Stimulated activated CD8-positive, alpha-beta memory T cell treated with anti-CD3 and anti-CD28 coated beads, Interleukin-15, amount 100 ng/mL, for 1 hour (primary cell): ENCODE results near the gene LDLRAD3.

Experiments used
- DNase-seq: peaks from one replicate; pipeline ENCODE4 v3.0.0-alpha.2; 2020; ENCODE audit warnings: low read depth

LDLRAD3 gene

DNA sequence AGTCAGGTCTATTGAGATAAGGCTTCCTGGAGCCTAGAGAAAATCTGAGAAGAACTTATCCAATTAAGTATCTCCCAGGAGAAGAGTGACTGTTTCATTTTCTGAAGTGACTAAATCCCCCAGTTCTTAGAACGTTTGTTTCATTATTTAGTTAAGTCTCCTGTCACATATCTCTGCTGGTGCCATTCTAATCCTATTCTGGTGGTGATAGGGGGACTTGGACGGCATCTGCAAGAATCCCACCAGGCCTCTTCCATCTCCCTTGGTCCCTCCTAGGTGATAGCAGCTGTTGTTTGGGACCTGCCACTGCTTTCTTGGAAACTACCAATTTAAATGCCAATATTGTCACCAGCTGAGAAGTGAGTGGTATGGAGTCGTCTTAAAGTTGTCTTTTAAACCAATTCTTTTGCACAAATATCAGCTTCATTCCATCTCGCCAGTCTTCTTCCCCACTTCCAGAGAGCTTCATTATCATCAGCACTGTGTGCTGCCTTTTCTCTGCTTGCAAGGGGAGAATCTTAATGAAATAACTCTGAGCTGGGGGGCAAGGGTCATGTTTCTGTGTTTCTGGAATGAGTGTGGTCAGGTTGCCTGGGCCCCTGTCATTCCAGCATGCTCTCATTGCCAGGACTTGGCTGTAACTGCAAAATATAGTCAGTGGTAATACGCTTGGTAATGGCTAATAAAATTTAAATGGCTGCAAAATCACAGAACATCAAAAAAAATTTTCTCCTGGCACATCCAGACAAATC lies 104.8 kb downstream of the LDLRAD3 start:
- DNase-seq: no peak

DNA sequence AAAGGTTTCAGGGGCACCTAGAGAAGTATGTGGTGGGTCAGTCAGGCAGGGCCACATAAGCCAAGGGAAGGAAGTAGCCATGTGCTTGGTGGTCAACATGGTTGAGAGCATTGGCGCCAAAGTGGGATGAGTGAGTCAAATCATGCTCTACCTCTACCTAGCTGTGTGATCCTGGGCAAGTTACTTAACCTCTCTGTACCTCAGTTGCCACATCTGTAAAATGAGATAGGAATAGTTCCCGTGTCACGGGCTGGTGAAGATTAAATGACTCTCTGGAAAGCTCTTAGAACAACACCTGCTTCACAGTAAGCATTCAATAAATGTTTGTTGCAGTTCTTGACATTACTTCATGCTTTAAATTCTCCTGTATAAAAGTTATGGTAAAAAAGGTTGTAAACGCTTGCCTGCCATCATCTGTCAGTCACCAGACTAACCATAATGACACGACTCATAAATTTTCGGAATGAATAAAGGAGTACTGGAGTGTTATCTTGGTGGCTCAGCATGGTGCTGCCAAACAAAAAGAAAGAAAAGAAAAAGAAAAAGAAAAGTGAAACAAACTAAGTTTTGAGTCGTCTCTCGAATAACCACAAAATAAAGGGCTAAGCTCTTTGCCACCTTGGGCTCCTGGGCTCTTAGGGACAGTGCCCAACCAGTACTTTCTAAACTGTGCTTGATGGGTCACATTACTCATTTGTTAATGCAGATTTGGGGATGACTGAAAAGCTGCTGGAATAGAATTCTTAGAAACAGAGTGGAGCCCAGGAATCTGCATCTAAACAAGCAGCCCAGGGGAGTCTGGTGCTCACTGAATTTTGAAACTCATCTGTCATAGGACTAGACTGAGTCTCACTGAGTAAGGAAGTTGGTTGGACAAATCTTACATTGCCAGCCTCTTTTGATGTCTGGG lies 107.6 kb downstream of the LDLRAD3 start:
- DNase-seq: no peak

DNA sequence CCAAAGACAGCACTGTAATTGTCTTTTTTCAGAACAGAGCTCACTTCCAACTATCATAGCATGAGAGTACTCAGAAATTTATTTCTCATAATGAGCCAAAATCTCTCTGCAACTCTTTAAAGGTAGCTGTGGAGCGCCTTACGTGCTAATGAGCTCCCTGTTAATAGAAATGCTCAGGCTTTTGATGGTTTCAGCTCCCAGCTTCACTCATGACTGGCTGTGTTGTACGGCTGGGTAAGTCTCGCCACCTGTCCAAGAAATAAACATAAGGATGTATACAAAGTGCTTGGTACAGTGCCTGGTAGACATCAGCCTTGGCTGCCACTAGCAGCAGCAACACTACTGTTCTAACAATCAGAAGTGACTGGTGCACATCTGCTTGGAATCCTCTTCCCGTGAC lies 109.4 kb downstream of the LDLRAD3 start:
- DNase-seq: no peak

- no peak for DNase-seq
Measured at GRCh38 chr11:36053862-36054261, 110.0 kb downstream of the LDLRAD3 start.

GRCh38 chr11:36054628-36055027 lies 110.8 kb downstream of the LDLRAD3 start:
- DNase-seq: no peak

DNA sequence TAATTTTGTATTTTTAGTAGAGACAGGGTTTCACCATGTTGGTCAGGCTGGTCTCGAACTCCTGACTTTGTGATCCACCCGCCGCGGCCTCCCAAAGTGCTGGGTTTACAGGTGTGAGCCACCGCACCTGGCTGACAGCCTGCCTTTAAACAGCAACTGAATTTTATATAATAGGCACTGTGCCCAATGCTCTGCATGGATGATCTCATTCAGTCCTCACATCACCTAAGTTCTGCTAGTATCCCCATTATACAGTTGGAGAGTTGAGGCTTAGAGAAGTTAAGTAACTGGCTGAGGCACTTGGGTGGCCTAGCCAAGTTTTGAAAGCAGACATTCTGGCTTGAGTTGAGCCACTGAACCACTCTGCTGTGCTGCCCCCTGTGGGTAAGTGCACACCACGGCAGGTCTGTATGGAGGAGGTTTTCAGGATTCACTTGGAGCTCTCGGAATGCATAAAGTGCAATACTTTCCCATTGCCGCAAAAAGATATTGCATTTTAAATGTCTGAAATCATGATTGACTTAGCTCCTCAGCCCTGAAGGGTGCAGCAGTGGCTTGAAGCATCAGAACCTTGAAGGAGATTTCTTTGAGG lies 112.4 kb downstream of the LDLRAD3 start:
- no peak for DNase-seq

- DNase-seq: no peak
Measured at GRCh38 chr11:36057379-36058042, 113.6 kb downstream of the LDLRAD3 start.

GRCh38 chr11:36059660-36060059 lies 115.8 kb downstream of the LDLRAD3 start:
- DNase-seq: no peak

DNA sequence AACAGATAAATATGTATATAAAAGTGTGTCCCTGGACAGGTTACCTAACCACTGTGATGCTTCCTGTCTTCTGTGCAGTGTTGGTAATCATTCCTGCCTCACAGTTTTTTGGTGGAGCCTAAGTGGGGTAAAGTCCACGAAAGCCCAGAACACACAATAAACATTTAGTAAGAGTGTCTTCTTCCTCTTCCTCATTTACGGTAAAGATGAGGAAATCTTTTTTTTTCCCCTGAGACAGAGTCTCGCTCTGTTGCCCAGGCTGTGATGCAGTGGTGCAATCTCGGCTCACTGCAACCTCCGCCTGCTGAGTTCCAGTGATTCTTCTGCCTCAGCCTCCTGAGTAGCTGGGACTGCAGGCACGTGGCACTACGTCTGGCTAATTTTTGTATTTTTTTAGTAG lies 117.1 kb downstream of the LDLRAD3 start:
- DNase-seq: no peak

DNA sequence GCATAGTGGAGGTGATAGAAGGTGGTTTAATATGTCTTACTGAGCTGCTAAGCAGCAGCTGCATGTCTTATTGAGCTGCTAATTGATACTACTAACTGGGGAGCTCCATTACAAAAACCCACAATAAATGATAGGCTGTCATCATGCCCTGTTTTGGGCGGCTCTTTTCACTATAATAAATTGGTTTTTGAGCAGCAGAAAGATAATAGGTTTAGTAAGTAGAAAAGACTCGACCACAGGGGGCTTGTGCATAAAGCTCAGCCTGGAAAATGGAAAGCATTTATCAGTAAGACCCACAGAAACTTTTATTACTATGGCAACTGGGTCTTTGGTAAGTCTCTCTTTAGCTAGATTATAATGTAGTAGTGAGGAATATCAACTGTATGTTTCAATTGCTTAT lies 117.6 kb downstream of the LDLRAD3 start:
- no peak for DNase-seq

- no peak for DNase-seq
Measured at GRCh38 chr11:36062796-36063365, 119.0 kb downstream of the LDLRAD3 start.

GRCh38 chr11:36065436-36065835 lies 121.6 kb downstream of the LDLRAD3 start:
- DNase-seq: no peak

DNA sequence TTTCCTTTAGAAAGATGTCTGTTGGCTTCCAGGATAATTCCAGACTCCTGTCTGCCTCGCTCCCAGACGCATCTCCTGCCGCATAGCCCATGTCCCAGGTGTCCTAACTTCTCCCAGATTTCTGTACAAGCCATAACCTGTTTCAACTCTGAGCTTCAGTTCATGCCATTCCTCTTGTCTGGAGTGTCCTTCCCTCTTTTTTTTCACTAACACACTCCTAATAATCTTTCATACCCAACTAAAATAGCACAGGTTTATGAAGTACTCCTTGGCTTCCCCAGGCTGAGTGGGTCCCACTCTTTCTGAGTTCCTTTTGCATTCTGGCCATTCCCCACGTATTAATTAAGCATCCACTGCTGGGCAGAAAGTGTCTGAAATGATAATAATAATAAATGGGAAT lies 123.0 kb downstream of the LDLRAD3 start:
- DNase-seq: no peak

DNA sequence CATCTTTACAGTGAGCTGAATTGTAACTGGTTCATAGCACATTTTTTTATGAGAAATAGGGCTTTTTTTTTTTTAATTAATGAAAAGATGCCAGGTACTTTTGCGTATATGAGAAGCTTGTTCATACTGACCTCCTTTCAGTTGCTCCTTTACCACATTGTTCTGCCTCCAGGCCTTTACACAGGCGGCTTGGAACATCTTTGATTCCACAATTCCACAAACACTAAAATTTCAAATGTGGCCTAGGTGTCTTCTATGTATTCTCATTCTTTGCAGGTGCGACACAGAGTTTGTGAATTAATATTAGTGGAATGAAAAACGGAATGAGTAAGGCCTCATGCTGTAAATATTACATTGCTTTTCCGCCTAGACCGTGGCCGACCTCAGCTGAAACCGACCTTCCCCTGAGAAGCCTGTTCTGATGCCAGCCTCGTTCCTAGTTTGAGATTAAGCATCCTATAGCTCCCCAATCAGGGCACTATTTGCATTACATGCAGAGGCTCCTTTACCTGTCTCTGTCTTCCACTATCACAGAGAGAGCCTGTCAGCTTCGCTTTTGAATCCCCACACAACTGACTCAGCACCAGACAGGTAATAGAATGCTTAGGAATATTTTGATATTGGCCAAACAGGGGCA lies 125.8 kb downstream of the LDLRAD3 start:
- no peak for DNase-seq

GRCh38 chr11:36070213-36070953 lies 126.5 kb downstream of the LDLRAD3 start:
- DNase-seq: no peak

GRCh38 chr11:36070954-36071330 lies 127.1 kb downstream of the LDLRAD3 start:
- DNase-seq: no peak

DNA sequence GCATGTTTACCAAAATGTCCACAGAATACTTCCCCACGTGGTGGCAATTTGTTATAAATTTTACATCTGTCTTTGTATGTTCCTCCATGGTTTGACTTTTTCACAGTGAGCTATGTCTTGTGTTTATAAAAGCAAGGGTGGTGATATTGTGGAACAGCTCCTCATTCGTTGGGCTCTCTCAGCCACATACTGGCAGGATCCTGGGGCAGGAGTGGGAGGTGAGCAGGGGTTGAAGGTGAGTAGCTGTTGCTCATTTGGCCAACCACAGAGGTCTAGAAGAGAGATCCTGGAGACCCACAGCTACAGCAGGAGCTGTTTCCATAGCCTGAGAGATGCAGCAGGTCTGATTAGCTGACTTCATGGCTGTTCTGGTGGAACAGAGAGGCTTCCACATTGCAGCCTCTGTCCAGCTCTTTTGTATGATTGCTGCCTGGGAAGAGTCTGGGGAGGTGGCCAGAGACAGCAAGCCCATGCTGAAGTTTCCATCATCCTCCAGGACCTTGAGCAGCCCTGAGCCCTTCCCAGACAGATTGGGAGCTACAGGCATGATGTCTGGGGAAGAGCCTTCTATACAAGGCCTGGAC lies 128.1 kb downstream of the LDLRAD3 start:
- DNase-seq: no peak

DNA sequence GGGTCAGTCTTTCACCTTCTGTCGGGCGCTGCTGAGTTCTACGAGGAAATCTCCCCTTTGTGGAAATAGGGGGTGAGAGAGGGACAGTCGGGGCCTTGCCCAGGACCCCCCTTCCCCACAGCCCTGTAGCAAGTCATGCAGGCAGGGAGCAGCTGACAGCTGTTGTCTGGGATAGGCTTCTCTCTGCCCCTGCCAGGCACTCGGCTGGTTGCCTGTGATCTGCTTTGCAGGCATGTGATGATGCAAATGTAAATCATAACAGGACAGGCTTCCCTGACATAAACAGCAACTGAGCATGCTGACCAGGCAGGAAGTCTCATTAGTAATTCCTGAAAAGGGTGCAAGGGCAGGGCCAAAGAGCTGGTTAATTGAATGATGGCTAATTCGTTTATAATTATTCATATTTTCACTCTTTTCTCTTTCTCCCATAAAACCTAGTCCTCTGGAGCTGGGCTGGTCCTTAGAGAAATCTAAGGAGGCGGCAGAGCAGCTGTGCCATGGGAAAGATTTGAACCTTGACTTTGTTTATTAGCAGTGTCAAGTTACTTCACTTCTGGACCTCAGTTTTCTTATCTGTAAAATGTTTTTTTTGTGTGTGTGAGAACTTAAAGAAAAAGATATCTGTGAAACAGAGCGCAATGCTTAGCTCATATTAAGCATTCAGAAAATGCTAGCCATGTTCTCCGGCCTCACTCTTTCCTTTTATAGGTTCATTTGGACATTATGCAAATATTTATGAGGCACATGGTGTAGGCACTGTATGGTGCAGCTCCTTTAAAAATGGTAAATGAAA lies 129.7 kb downstream of the LDLRAD3 start:
- no peak for DNase-seq

DNA sequence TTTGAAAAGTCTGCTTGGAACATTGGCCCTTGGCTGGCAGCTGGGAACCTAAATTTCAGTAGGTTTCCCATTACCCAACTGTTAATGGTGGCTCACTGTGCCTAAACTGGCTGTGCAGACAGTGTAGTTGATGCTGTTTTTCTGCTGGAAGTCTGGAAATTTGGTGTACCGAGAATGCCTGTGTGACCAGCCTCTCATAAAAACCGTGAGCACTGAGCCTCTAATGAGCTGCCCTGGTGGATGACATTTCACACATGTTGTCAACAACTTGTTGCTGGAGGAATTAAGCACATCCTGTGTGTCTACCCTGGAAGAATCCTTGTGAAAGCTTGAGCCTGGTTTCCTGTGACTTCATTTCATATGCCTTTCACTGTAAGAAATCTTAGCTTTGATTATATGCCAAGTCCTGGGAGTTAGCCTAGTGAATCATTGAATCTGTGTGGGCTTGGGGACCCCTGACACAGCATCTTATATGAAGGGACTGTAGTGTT lies 131.1 kb downstream of the LDLRAD3 start:
- no peak for DNase-seq
